Measurements from ENCODE around the gene SSH2. TPM values are rescaled to one million over a fixed set of nuclear protein-coding genes. Genes with fewer than 3 reads are reported as not detected.
A peak's percentile ranks its signal among the peaks of the same experiment; 100 is the strongest.

Gene SSH2
- total and polyA plus RNA-seq, 8 donors, result 23.5 to 85.5 (median 24.1) TPM

- peak overlapping the region; percentile 27 to 43 for H3K4me3 ChIP-seq
- H3K4me1 ChIP-seq, result peaks cover 35 to 60% of the 10 kb centered on the region in 2 donors
These were observed 313.6 kb downstream of the SSH2 start for GRCh38 chr17:29616300-29617048.

GRCh38 chr17:29615492-29616299 is 314.3 kb downstream of the SSH2 start:
- peak overlapping the region; percentile 27 to 39 for H3K4me3 ChIP-seq
- ATAC-seq, result peak; percentile 76

More at GRCh38 chr17:29616300-29617048, 313.6 kb downstream of the SSH2 start:
- no peak for TF ChIP-seq CTCF (IDR thresholded peaks at IDR 0.05)
- DNase-seq (peak in 1 of 4 donors; percentile 63), ATAC-seq (no peak)
- Histone ChIP-seq H3K27ac (no peak overlapping the region), H3K9me3 (no peaks in the 10 kb centered on the region), H3K36me3 (no peaks in the 10 kb centered on the region), H3K27me3 (peaks cover 0 to 72% of the 10 kb centered on the region in 2 donors)
- intact Hi-C loops (cut with DNase I), result no loop called here

GRCh38 chr17:29615048-29615385 is 315.0 kb downstream of the SSH2 start:
- peak; percentile 0 for ATAC-seq
- H3K27me3 ChIP-seq, result peaks cover 0 to 72% of the 10 kb centered on the region in 2 donors
- H3K36me3 ChIP-seq, result no peaks in the 10 kb centered on the region
- H3K27ac ChIP-seq, result peak overlapping the region in 1 of 2 donors; percentile 20
- H3K9me3 ChIP-seq, result no peaks in the 10 kb centered on the region
- no peak for TF ChIP-seq CTCF (IDR thresholded peaks at IDR 0.05)
- H3K4me1 ChIP-seq, result peaks cover 35 to 60% of the 10 kb centered on the region in 2 donors
- peak overlapping the region in 1 of 2 donors; percentile 39 for H3K4me3 ChIP-seq
- intact Hi-C loops (cut with DNase I), result no loop called here
- peak in 2 of 4 donors; percentile 64 to 76 for DNase-seq

More at GRCh38 chr17:29615492-29616299, 314.3 kb downstream of the SSH2 start:
- Histone ChIP-seq H3K9me3 (no peaks in the 10 kb centered on the region), H3K36me3 (no peaks in the 10 kb centered on the region), H3K27me3 (peaks cover 0 to 72% of the 10 kb centered on the region in 2 donors), H3K27ac (peak overlapping the region in 1 of 2 donors; percentile 20), H3K4me1 (peaks cover 35 to 60% of the 10 kb centered on the region in 2 donors)
- peak in 3 of 4 donors; percentile 86 to 97 (median 86) for DNase-seq
- TF ChIP-seq CTCF (IDR thresholded peaks at IDR 0.05), result no peak
- intact Hi-C loops (cut with DNase I), result no loop called here

GRCh38 chr17:29614349-29615047 is 315.5 kb downstream of the SSH2 start:
- intact Hi-C loops (cut with DNase I), result no loop called here
- DNase-seq, result peak in 1 of 4 donors; percentile 69

More at GRCh38 chr17:29614349-29615047, 315.5 kb downstream of the SSH2 start:
- H3K36me3 ChIP-seq, result no peaks in the 10 kb centered on the region
- H3K9me3 ChIP-seq, result no peaks in the 10 kb centered on the region
- H3K27me3 ChIP-seq, result peaks cover 0 to 72% of the 10 kb centered on the region in 2 donors
- H3K4me3 ChIP-seq, result no peak overlapping the region
- TF ChIP-seq CTCF (IDR thresholded peaks at IDR 0.05), result no peak
- H3K27ac ChIP-seq, result no peak overlapping the region
- ATAC-seq, result no peak
- H3K4me1 ChIP-seq, result peaks cover 35 to 60% of the 10 kb centered on the region in 2 donors
